HG02571 (cell line): Measurements from ENCODE around the gene APOBEC3B.
"Not testable (repeated sequence)": the region's sequence is repeated elsewhere in the genome, so short reads cannot be mapped to it uniquely, and the experiment has no call there.

Experiments used
- ATAC-seq: cut with Tn5 transposase; IDR thresholded peaks from one replicate; pipeline ENCODE4 v1.9.1; 2021; ENCODE audit warnings: mild to moderate bottlenecking, moderate library complexity; ENCODE audit not compliant: unreplicated experiment

APOBEC3B gene

GRCh38 chr22:38950527-38951295 lies 31.4 kb upstream of the APOBEC3B start:
- ATAC-seq: no peak

- ATAC-seq: no peak
These were observed 30.4 kb upstream of the APOBEC3B start for GRCh38 chr22:38951734-38952133.

- no peak for ATAC-seq
These were observed 29.7 kb upstream of the APOBEC3B start for GRCh38 chr22:38952281-38952993.

- ATAC-seq: no peak
These were observed 29.1 kb upstream of the APOBEC3B start for GRCh38 chr22:38953091-38953490.

GRCh38 chr22:38953577-38954413 lies 28.4 kb upstream of the APOBEC3B start:
- peak; percentile 75 for ATAC-seq

GRCh38 chr22:38954414-38955043 lies 27.6 kb upstream of the APOBEC3B start:
- ATAC-seq: peak; percentile 9

GRCh38 chr22:38955250-38955905 lies 26.8 kb upstream of the APOBEC3B start:
- ATAC-seq: no peak

- no peak for ATAC-seq
These were observed 26.2 kb upstream of the APOBEC3B start for GRCh38 chr22:38955926-38956325.

GRCh38 chr22:38956551-38956950 lies 25.6 kb upstream of the APOBEC3B start:
- no peak for ATAC-seq

- ATAC-seq: no peak
These were observed 24.9 kb upstream of the APOBEC3B start, which contains the start of gene APOBEC3A for GRCh38 chr22:38957046-38957770. APOBEC3A (plus strand) TSS chr22:38957609; CDS start chr22:38957692, 83 bp downstream.

- no peak for ATAC-seq
These were observed 24.1 kb upstream of the APOBEC3B start for GRCh38 chr22:38957808-38958650.

GRCh38 chr22:38958651-38958943 lies 23.6 kb upstream of the APOBEC3B start:
- not testable (repeated sequence) for ATAC-seq

GRCh38 chr22:38959590-38959989 lies 22.6 kb upstream of the APOBEC3B start:
- ATAC-seq: no peak

- not testable (repeated sequence) for ATAC-seq
These were observed 21.5 kb upstream of the APOBEC3B start for GRCh38 chr22:38960673-38961072.

- not testable (repeated sequence) for ATAC-seq
These were observed 18.8 kb upstream of the APOBEC3B start for GRCh38 chr22:38963291-38963738.

- no peak for ATAC-seq
These were observed 18.3 kb upstream of the APOBEC3B start for GRCh38 chr22:38963872-38964271.

GRCh38 chr22:38964306-38964705 lies 17.8 kb upstream of the APOBEC3B start:
- no peak for ATAC-seq

- ATAC-seq: no peak
These were observed 17.2 kb upstream of the APOBEC3B start for GRCh38 chr22:38964989-38965388.
